ENCODE results near the gene KLHL2. TPM values are rescaled to one million over a fixed set of nuclear protein-coding genes. Genes with fewer than 3 reads are reported as not detected.

KLHL2 gene
- total and polyA plus RNA-seq, 2 of the 13 experiments (the other 11 are each of a cell fraction or from before 2014, with no cell fraction given) = 9.2 to 17.6 TPM

DNA sequence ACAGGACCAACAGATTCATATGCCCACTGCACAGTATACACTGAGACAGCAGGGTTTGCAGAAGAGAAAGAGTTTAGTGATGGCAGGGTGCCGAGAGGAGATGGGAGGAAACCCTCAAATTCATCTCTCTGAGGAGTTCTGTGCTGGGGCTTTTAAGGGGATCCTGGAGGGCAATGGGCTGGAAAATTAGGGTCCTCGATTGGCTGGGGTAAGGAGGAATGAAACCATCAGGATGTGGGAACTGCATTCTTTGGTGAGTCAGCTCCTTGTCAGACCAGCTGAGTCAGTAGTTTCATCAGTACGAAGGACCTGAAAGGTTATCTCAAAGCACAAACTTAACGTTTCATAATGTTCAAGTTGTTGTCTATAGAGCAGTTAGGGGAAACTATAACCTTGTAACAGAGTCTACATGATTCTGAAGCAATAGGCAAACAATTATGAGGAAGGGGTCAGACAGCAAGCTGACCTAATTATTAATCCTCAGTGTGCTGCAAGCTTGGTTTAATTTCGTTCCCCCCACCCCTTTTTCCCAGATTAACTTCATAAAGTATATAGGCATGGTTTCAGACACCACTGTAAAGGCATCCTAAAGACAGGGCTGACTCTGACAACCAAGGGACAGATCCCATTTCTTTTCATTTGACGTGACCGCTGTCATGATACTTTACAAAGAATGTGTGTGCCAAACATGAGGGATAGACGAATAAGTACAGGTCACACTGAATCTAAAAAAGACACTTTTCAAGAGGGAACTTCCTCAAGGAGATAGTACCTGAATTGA is 118.6 kb downstream of the KLHL2 start (continued):
- TF ChIP-seq ZNF83 (CRISPR knock-in tag; IDR thresholded peaks at IDR 0.05; ENCODE audit: borderline replicate concordance) (no peak), ATF7 (IDR thresholded peaks at IDR 0.05) (no peak), ATF7 (CRISPR knock-in tag; IDR thresholded peaks at IDR 0.05) (no peak), NONO (IDR thresholded peaks at IDR 0.05) (no peak), NONO (CRISPR knock-in tag; conservative IDR thresholded peaks at IDR 0.05) (no peak), ZNF652 (CRISPR knock-in tag; IDR thresholded peaks at IDR 0.05; ENCODE audit: borderline replicate concordance, low read depth) (no peak), PAX8 (CRISPR knock-in tag; IDR thresholded peaks at IDR 0.05; ENCODE audit: borderline replicate concordance) (no peak), FOXP1 (IDR thresholded peaks at IDR 0.05) (no peak), FOXP1 (CRISPR knock-in tag; IDR thresholded peaks at IDR 0.05) (peak; percentile 43; the same call in 1 of the 2 replicates), MAFF (IDR thresholded peaks at IDR 0.05; ENCODE audit: low read depth, low read length) (peak; percentile 90), DR1 (CRISPR knock-in tag; IDR thresholded peaks at IDR 0.05) (no peak), FOSL2 (CRISPR knock-in tag; IDR thresholded peaks at IDR 0.05) (peak; percentile 81), NAIF1 (CRISPR knock-in tag; IDR thresholded peaks at IDR 0.05; ENCODE audit: borderline replicate concordance) (peak; percentile 40; the same call in 1 of the 2 replicates), POLR2A (IDR thresholded peaks at IDR 0.05; ENCODE audit: insufficient read depth in 1 of 2, low read depth in 2 of 2, low read length in 2 of 2) (no peak), ZNF143 (CRISPR knock-in tag; IDR thresholded peaks at IDR 0.05) (no peak), ZNF30 (CRISPR knock-in tag; IDR thresholded peaks at IDR 0.05) (no peak), SOX13 (IDR thresholded peaks at IDR 0.05) (no peak), SOX13 (CRISPR knock-in tag; conservative IDR thresholded peaks at IDR 0.05 in 1 of 2, IDR thresholded peaks at IDR 0.05 in 1 of 2) (peak in 1 of 2 experiments; percentile 37; a peak in 1 of 4 replicates), NCOA2 (CRISPR knock-in tag; IDR thresholded peaks at IDR 0.05) (peak; percentile 63; the same call in 1 of the 2 replicates), SPEN (CRISPR knock-in tag; IDR thresholded peaks at IDR 0.05; ENCODE audit: low read depth) (no peak), KLF12 (CRISPR knock-in tag; IDR thresholded peaks at IDR 0.05; ENCODE audit: borderline replicate concordance) (no peak), SRSF1 (optimal IDR thresholded peaks at IDR 0.05; ENCODE audit: low read depth, low read length) (no peak), HDAC2 (CRISPR knock-in tag; IDR thresholded peaks at IDR 0.05) (peak; percentile 36; the same call in 1 of the 2 replicates), SNAPC2 (CRISPR knock-in tag; IDR thresholded peaks at IDR 0.05) (no peak), NR2F1 (CRISPR knock-in tag; IDR thresholded peaks at IDR 0.05) (peak in 1 of 2 experiments; percentile 66; a peak in 1 of 4 replicates), ZIK1 (CRISPR knock-in tag; IDR thresholded peaks at IDR 0.05; ENCODE audit: borderline replicate concordance, low read depth) (no peak)
- TF ChIP-seq, protein P1, sequence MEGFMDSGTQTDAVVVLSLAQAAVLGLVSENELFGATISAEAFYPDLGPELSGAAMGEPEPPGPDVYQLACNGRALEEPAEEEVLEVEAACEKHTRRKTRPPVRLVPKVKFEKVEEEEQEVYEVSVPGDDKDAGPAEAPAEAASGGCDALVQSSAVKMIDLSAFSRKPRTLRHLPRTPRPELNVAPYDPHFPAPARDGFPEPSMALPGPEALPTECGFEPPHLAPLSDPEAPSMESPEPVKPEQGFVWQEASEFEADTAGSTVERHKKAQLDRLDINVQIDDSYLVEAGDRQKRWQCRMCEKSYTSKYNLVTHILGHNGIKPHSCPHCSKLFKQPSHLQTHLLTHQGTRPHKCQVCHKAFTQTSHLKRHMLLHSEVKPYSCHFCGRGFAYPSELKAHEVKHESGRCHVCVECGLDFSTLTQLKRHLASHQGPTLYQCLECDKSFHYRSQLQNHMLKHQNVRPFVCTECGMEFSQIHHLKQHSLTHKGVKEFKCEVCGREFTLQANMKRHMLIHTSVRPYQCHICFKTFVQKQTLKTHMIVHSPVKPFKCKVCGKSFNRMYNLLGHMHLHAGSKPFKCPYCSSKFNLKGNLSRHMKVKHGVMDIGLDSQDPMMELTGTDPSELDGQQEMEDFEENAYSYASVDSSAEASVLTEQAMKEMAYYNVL (CRISPR knock-in tag; IDR thresholded peaks at IDR 0.05; ENCODE audit: borderline replicate concordance) = no peak
- TF ChIP-seq, protein P2, sequence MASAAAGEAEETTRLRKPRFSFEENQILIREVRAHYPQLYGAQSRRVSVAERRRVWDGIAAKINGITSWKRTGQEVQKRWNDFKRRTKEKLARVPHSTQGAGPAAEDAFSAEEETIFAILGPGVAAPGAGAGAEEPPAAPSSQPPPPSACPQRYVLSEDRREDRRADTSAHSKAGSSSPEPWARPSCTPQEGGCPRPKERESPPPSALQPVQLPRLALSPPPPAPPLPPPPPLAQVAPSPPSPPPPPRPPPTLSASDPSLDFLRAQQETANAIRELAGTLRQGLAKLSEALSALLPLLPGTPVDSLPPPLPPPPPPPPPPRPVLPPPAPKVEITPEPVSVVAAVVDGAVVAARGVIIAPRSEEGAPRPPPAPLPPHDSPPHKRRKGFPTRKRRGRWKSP (CRISPR knock-in tag; IDR thresholded peaks at IDR 0.05) = no peak
- TF ChIP-seq, protein P3, sequence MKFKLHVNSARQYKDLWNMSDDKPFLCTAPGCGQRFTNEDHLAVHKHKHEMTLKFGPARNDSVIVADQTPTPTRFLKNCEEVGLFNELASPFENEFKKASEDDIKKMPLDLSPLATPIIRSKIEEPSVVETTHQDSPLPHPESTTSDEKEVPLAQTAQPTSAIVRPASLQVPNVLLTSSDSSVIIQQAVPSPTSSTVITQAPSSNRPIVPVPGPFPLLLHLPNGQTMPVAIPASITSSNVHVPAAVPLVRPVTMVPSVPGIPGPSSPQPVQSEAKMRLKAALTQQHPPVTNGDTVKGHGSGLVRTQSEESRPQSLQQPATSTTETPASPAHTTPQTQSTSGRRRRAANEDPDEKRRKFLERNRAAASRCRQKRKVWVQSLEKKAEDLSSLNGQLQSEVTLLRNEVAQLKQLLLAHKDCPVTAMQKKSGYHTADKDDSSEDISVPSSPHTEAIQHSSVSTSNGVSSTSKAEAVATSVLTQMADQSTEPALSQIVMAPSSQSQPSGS (CRISPR knock-in tag; IDR thresholded peaks at IDR 0.05) = peak; percentile 65; the same call in 1 of the 2 replicates
